Suprapubic skin (tissue), 4 donors: ENCODE results near the gene RPL28. TPM values are rescaled to one million over a fixed set of nuclear protein-coding genes. Genes with fewer than 3 reads are reported as not detected.

ENCODE experiments used
- DNase-seq, 2 donors: peaks; one replicate each; pipeline ENCODE4 v3.0.0-alpha.2; 2019; ENCODE audit warnings: low spot score in 2 of 2
- H3K27ac ChIP-seq: fragments of 200-600 bp; sonication (generic); one replicate; pipeline ENCODE4 v1.5.1; 2019
- H3K27me3 ChIP-seq: fragments of 200-600 bp; sonication (generic); one replicate; pipeline ENCODE4 v1.5.1; 2019
- H3K36me3 ChIP-seq: fragments of 200-600 bp; sonication (generic); one replicate; pipeline ENCODE4 v1.5.1; 2019
- H3K4me1 ChIP-seq: fragments of 200-600 bp; sonication (generic); one replicate; pipeline ENCODE4 v1.5.1; 2019
- H3K4me3 ChIP-seq: fragments of 200-600 bp; sonication (generic); one replicate; pipeline ENCODE4 v1.5.1; 2019; ENCODE audit warnings: mild to moderate bottlenecking
- H3K9me3 ChIP-seq: fragments of 200-600 bp; sonication (generic); one replicate; pipeline ENCODE4 v1.5.1; 2019
- CTCF ChIP-seq, 2 donors: fragments of 200-600 bp in 1 of 2; fragments of 450-650 bp in 1 of 2; sonication (generic) in 1 of 2; IDR thresholded peaks; one replicate each; pipeline ENCODE4 v1.5.1; 2016 to 2019; ENCODE audit warnings: antibody characterized with exemption in 2 of 2, mild to moderate bottlenecking in 1 of 2, moderate library complexity in 1 of 2
- EP300 ChIP-seq: sonication (generic); formaldehyde crosslinking; IDR thresholded peaks from one replicate; pipeline ENCODE4 v1.6.1; 2017; ENCODE audit warnings: antibody characterized with exemption
- POLR2A ChIP-seq, 2 donors: fragments of 450-650 bp; IDR thresholded peaks; one replicate each; pipeline ENCODE4 v1.6.1; 2017; ENCODE audit warnings: antibody characterized with exemption in 2 of 2, mild to moderate bottlenecking in 2 of 2, moderate library complexity in 2 of 2
- POLR2AphosphoS5 ChIP-seq, 3 donors: sonication (generic); formaldehyde crosslinking; IDR thresholded peaks; one replicate each; pipeline ENCODE4 v1.6.1; 2017; ENCODE audit warnings: antibody characterized with exemption in 3 of 3
- WGBS: methylation state at CpG from one replicate; pipeline ENCODE4 v1.1.5; 2018; 5-methylcytosine and 5-hydroxymethylcytosine counted together
- total RNA-seq, 4 donors: library from RNA; depleted of rRNA; stranded (reverse); fragments of >200 nt; gene quantifications; one replicate each; pipeline ENCODE4 v1.1.0, GENCODE V29; 2016

RPL28 gene
- total RNA-seq, 4 donors from 2014 or later: 605 to 767 (median 714) TPM

GRCh38 chr19:55365964-55366363 lies 19.8 kb upstream of the RPL28 start:
- Histone ChIP-seq H3K36me3 (no peaks in the 10 kb centered on the region), H3K9me3 (no peaks in the 10 kb centered on the region), H3K4me3 (no peak overlapping the region), H3K27ac (no peak overlapping the region), H3K4me1 (peaks cover 21% of the 10 kb centered on the region), H3K27me3 (peaks cover 42% of the 10 kb centered on the region)
- TF ChIP-seq CTCF (IDR thresholded peaks at IDR 0.05): no peak
- no peak for DNase-seq
- WGBS: 68% methylated on average over 19 of the region's 19 CpGs

- peaks cover 50% of the 10 kb centered on the region for H3K27me3 ChIP-seq
- DNase-seq: no peak
- H3K36me3 ChIP-seq: no peaks in the 10 kb centered on the region
- TF ChIP-seq CTCF (IDR thresholded peaks at IDR 0.05) (no peak), EP300 (no peak), POLR2A (IDR thresholded peaks at IDR 0.05) (no peak), POLR2AphosphoS5 (IDR thresholded peaks at IDR 0.05) (no peak)
- H3K4me1 ChIP-seq: peaks cover 21% of the 10 kb centered on the region
- no peak overlapping the region for H3K27ac ChIP-seq
- 74% methylated on average over 3 of the region's 3 CpGs for WGBS
- H3K9me3 ChIP-seq: no peaks in the 10 kb centered on the region
- no peak overlapping the region for H3K4me3 ChIP-seq
Observed at GRCh38 chr19:55366790-55367189, 18.9 kb upstream of the RPL28 start.

GRCh38 chr19:55368106-55368505 lies 17.6 kb upstream of the RPL28 start:
- Histone ChIP-seq H3K4me1 (peaks cover 21% of the 10 kb centered on the region), H3K4me3 (no peak overlapping the region), H3K9me3 (no peaks in the 10 kb centered on the region), H3K36me3 (no peaks in the 10 kb centered on the region), H3K27ac (no peak overlapping the region), H3K27me3 (peaks cover 56% of the 10 kb centered on the region)
- no peak for DNase-seq
- TF ChIP-seq POLR2A (IDR thresholded peaks at IDR 0.05) (no peak), POLR2AphosphoS5 (IDR thresholded peaks at IDR 0.05) (no peak), EP300 (no peak), CTCF (IDR thresholded peaks at IDR 0.05) (no peak)
- WGBS: 84% methylated on average over 4 of the region's 16 CpGs

GRCh38 chr19:55368701-55369563 lies 16.8 kb upstream of the RPL28 start:
- Histone ChIP-seq H3K27ac (no peak overlapping the region), H3K36me3 (no peaks in the 10 kb centered on the region), H3K4me1 (peaks cover 21% of the 10 kb centered on the region), H3K9me3 (no peaks in the 10 kb centered on the region), H3K27me3 (peaks cover 64% of the 10 kb centered on the region), H3K4me3 (peak overlapping the region; percentile 37)
- no peak for DNase-seq
- TF ChIP-seq EP300: no peak
- no peak for TF ChIP-seq POLR2A (IDR thresholded peaks at IDR 0.05)
- no peak for TF ChIP-seq CTCF (IDR thresholded peaks at IDR 0.05)
- no peak for TF ChIP-seq POLR2AphosphoS5 (IDR thresholded peaks at IDR 0.05)
- 6% methylated on average over 18 of the region's 54 CpGs for WGBS

- H3K27me3 ChIP-seq: peaks cover 73% of the 10 kb centered on the region
- H3K9me3 ChIP-seq: no peaks in the 10 kb centered on the region
- peaks cover 27% of the 10 kb centered on the region for H3K4me1 ChIP-seq
- H3K27ac ChIP-seq: no peak overlapping the region
- peak overlapping the region; percentile 37 for H3K4me3 ChIP-seq
- TF ChIP-seq POLR2AphosphoS5 (IDR thresholded peaks at IDR 0.05) (no peak), POLR2A (IDR thresholded peaks at IDR 0.05) (no peak), EP300 (no peak), CTCF (IDR thresholded peaks at IDR 0.05) (no peak)
- no peak for DNase-seq
- WGBS: 2% methylated on average over 28 of the region's 59 CpGs
- H3K36me3 ChIP-seq: no peaks in the 10 kb centered on the region
Observed at GRCh38 chr19:55369653-55370304, 16.0 kb upstream of the RPL28 start.
